ENCODE results near the gene OR52H1. TPM values are rescaled to one million over a fixed set of nuclear protein-coding genes. Genes with fewer than 3 reads are reported as not detected.

Gene OR52H1
- total RNA-seq, 4 donors from 2014 or later: 0.85 to 2.1 TPM; not detected in 2

- H3K27me3 ChIP-seq: no peaks in the 10 kb centered on the region
- no peaks in the 10 kb centered on the region for H3K9me3 ChIP-seq
- H3K36me3 ChIP-seq: no peaks in the 10 kb centered on the region
- WGBS: 79% methylated on average over 2 of the region's 2 CpGs
- TF ChIP-seq EP300 (IDR thresholded peaks at IDR 0.05) (no peak), POLR2A (IDR thresholded peaks at IDR 0.05) (no peak), CTCF (IDR thresholded peaks at IDR 0.05) (no peak), POLR2AphosphoS5 (IDR thresholded peaks at IDR 0.05) (no peak)
- H3K4me1 ChIP-seq: no peaks in the 10 kb centered on the region
- no peak for DNase-seq (ENCODE audit: low spot score in 2 of 2)
- H3K4me3 ChIP-seq: no peak overlapping the region
- H3K27ac ChIP-seq: no peak overlapping the region
Measured at GRCh38 chr11:5504403-5504921, 43.9 kb downstream of the OR52H1 start.

GRCh38 chr11:5500393-5500801 is 47.9 kb downstream of the OR52H1 start:
- no peak for DNase-seq (ENCODE audit: low spot score in 2 of 2)

GRCh38 chr11:5499671-5500070 is 48.7 kb downstream of the OR52H1 start:
- TF ChIP-seq POLR2A (IDR thresholded peaks at IDR 0.05) (no peak), CTCF (IDR thresholded peaks at IDR 0.05) (no peak), POLR2AphosphoS5 (IDR thresholded peaks at IDR 0.05) (no peak), EP300 (IDR thresholded peaks at IDR 0.05) (no peak)
- H3K36me3 ChIP-seq: no peaks in the 10 kb centered on the region
- no peaks in the 10 kb centered on the region for H3K9me3 ChIP-seq
- DNase-seq (ENCODE audit: low spot score in 2 of 2): no peak
- no peaks in the 10 kb centered on the region for H3K27me3 ChIP-seq
- H3K4me3 ChIP-seq: no peak overlapping the region
- H3K4me1 ChIP-seq: no peaks in the 10 kb centered on the region
- H3K27ac ChIP-seq: no peak overlapping the region
- 69% methylated on average over 2 of the region's 2 CpGs for WGBS

More at GRCh38 chr11:5500393-5500801, 47.9 kb downstream of the OR52H1 start:
- TF ChIP-seq POLR2AphosphoS5 (IDR thresholded peaks at IDR 0.05) (no peak), POLR2A (IDR thresholded peaks at IDR 0.05) (no peak), CTCF (IDR thresholded peaks at IDR 0.05) (no peak), EP300 (IDR thresholded peaks at IDR 0.05) (no peak)
- Histone ChIP-seq H3K4me1 (no peaks in the 10 kb centered on the region), H3K9me3 (no peaks in the 10 kb centered on the region), H3K4me3 (no peak overlapping the region), H3K27ac (no peak overlapping the region), H3K27me3 (no peaks in the 10 kb centered on the region), H3K36me3 (no peaks in the 10 kb centered on the region)
- WGBS: 85% methylated on average over 6 of the region's 6 CpGs

Other genes starting within 250 kb of the OR52H1 start
- not detected for gene OR51B4, start 246.6 kb downstream of the OR52H1 start, total RNA-seq
- gene OR51B2, start 224.2 kb downstream of the OR52H1 start, total RNA-seq: not detected
- gene OR51B5, start 205.0 kb downstream of the OR52H1 start, total RNA-seq: not detected
- not detected for gene OR51B6, start 197.0 kb downstream of the OR52H1 start, total RNA-seq
- gene OR51M1, start 164.7 kb downstream of the OR52H1 start, total RNA-seq: not detected
- not detected for gene OR51Q1, start 126.4 kb downstream of the OR52H1 start, total RNA-seq
- gene OR51I1, start 107.0 kb downstream of the OR52H1 start, total RNA-seq: not detected
- not detected for gene OR51I2, start 99.2 kb downstream of the OR52H1 start, total RNA-seq
- gene OR52D1, start 59.9 kb downstream of the OR52H1 start, total RNA-seq: not detected
- gene UBQLN3, start 38.6 kb downstream of the OR52H1 start, total RNA-seq: under 1 TPM in 1 of 4 donors, not detected in 3; 0.56 TPM
- 1 to 10 TPM in 2 of 4 donors, under 1 TPM in 1, not detected in 1; 0.26 to 3.6 (median 1.9) TPM for gene UBQLNL, start 31.8 kb downstream of the OR52H1 start, total RNA-seq
- gene OR52B6, start 32.3 kb upstream of the OR52H1 start, total RNA-seq: not detected
- gene TRIM6, start 48.1 kb upstream of the OR52H1 start, total RNA-seq: 1 to 10 TPM in 3 of 4 donors, under 1 TPM in 1; 0.72 to 4.8 (median 1.9) TPM
- gene TRIM34, start 76.5 kb upstream of the OR52H1 start, total RNA-seq: 1 to 10 TPM; 5.0 to 8.4 (median 7.2) TPM
- gene TRIM5, start 136.5 kb upstream of the OR52H1 start, total RNA-seq: 10 to 100 TPM; 12.3 to 21.7 (median 16.8) TPM
- 10 to 100 TPM in 2 of 4 donors, 1 to 10 TPM in 2; 8.5 to 20.3 (median 13.6) TPM for gene TRIM22, start 141.2 kb upstream of the OR52H1 start, total RNA-seq
- not detected for gene OR56B1, start 187.9 kb upstream of the OR52H1 start, total RNA-seq
- not detected for gene OR52N4, start 205.7 kb upstream of the OR52H1 start, total RNA-seq
- gene OR52N5, start 234.8 kb upstream of the OR52H1 start, total RNA-seq: not detected
- gene OR52N1, start 242.7 kb upstream of the OR52H1 start, total RNA-seq: not detected